Activated naive CD8-positive, alpha-beta T cell treated with anti-CD3 and anti-CD28 coated beads, Interleukin-2, amount 10 ng/mL, durations not matched to agents 7 days and 5 days (primary cell): ENCODE data around the gene TGFBR3L. TPM values are rescaled to one million over a fixed set of nuclear protein-coding genes. Genes with fewer than 3 reads are reported as not detected.

Experiments used
- ATAC-seq: fragments of 150-1000 bp; cut with Tn5 transposase; one replicate; pipeline ENCODE4 v1.10.0; 2021; ENCODE audit warnings: low read depth, moderate library complexity
- POLR2A ChIA-PET: fragments of 350-600 bp; sonication (Branson Sonifier 250); formaldehyde crosslinking; loops from one replicate; lab custom pipeline; 2021; ENCODE audit warnings: antibody characterized with exemption; lab: Charles Lee
- DNase-seq: peaks from one replicate; pipeline ENCODE4 v3.0.0; 2021
- H3K27ac Mint-ChIP-seq: one replicate; pipeline ENCODE4 v1.8.0; 2022; ENCODE audit warnings: mild to moderate bottlenecking, mixed read lengths
- H3K27me3 Mint-ChIP-seq: one replicate; pipeline ENCODE4 v1.8.0; 2022; ENCODE audit warnings: mild to moderate bottlenecking, moderate library complexity, mixed read lengths
- H3K36me3 Mint-ChIP-seq: one replicate; pipeline ENCODE4 v1.8.0; 2021; ENCODE audit warnings: mild to moderate bottlenecking, mixed read lengths
- H3K4me1 Mint-ChIP-seq: one replicate; pipeline ENCODE4 v1.8.0; 2021; ENCODE audit warnings: mixed read lengths
- H3K4me3 Mint-ChIP-seq: one replicate; pipeline ENCODE4 v1.8.0; 2022; ENCODE audit warnings: mild to moderate bottlenecking, moderate library complexity, mixed read lengths
- H3K9me3 Mint-ChIP-seq: one replicate; pipeline ENCODE4 v1.8.0; 2021; ENCODE audit warnings: mixed read lengths
- total RNA-seq, 2 experiments: library from RNA; stranded (reverse); gene quantifications; one replicate each; pipeline ENCODE4 v1.2.3, GENCODE V29; 2021

TGFBR3L gene
- total RNA-seq, 2 experiments from 2014 or later: 2.2 to 3.6 TPM

DNA sequence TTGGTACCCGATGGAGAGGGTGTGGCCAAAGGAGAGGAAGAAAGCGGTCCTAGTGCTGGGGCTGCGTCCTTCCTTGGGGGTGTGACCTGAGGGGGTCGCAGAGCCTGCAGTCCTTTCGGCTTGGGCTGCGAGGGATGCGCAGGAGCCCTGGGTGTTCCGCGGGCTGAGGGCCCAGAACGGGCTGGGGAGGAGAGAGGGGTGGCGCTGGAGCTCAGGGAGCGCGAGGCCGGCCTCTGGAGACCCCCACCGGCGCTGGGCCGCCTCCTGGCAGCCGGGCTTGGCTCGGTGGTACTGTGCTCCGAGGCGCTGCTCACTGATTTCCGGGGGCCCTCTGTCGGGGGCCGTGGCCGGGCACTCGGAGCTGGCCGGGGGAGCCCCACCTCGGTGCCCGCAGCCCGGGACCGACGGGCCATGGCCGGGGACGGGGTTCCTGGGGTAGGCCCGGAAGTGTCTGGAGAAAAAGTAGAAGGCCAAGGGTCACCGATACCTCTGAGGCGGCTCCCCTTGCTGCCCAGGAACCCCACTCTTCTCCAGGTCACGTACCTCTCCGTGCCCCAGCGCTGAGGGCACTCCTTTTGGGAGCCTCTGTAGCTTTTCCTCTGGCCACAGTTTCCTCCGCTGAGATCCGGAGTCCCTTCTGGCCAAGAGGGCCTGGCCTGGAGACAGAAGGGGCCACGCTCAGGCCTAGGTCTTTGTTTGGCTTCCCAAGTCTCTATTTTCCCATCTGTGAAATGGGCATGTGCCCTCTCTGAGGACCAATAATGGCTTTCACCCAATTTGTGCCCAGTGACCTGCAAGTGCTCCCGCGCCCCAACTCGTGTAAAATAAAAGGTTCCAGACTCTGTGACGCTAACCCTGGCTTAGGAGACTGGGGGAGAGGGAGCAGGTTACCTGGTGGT, 42.1 kb upstream of the TGFBR3L start:
- no peak for ATAC-seq
- peaks cover 45% of the 10 kb centered on the region for H3K27me3 Mint-ChIP-seq
- H3K9me3 Mint-ChIP-seq: no peaks in the 10 kb centered on the region
- H3K4me3 Mint-ChIP-seq: peak overlapping the region; percentile 68
- POLR2A ChIA-PET: interaction anchor here (1.6 kb wide), 1 partner anchor 10 kb away, joined by 6 read pairs; no protein-coding TSS in a partner anchor
- H3K27ac Mint-ChIP-seq: no peak overlapping the region
- no peaks in the 10 kb centered on the region for H3K36me3 Mint-ChIP-seq
- DNase-seq: no peak
- peaks cover 23% of the 10 kb centered on the region for H3K4me1 Mint-ChIP-seq

DNA sequence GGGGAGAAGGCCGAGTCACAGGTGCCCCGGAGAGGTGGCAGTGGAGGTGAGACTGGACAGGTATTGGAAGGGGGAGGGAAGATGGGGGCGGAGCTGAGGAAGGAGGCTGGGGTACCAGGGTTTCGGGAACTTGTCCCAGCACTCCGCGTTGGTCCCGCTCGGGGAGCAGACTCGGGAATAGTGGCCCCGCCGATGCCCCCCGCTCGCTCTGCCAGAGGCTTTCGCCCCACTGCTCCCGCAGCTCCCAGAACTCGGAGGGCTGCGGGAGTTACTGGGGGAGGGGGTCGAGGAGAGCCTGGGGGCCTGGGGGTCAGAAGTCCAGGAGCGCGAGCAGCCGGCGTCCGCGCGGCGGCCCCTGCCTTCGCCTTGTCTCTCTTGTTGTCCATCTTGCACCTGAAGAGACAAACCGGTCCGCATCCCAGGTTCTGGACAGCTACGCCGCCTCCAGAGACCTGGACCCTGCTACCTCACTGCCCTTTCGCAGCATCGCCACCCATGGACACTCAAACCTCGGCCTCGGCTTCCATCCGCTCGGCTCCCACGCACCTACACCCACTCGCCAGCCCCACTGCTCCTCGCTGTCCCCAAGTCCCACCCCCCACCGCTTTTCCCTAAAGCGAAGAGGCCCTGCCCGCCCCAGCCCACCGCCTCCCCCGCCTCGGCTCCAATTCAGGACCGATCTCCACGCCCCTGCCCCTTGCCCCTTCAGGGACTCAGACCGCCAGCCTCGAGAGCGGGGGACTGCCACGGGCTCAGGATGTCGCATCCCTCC, 41.1 kb upstream of the TGFBR3L start:
- POLR2A ChIA-PET: interaction anchor here (0.6 kb wide), 1 partner anchor 70 kb away, joined by 4 read pairs; no protein-coding TSS in a partner anchor
- H3K27ac Mint-ChIP-seq: no peak overlapping the region
- peaks cover 39% of the 10 kb centered on the region for H3K27me3 Mint-ChIP-seq
- no peaks in the 10 kb centered on the region for H3K36me3 Mint-ChIP-seq
- peaks cover 22% of the 10 kb centered on the region for H3K4me1 Mint-ChIP-seq
- no peaks in the 10 kb centered on the region for H3K9me3 Mint-ChIP-seq
- H3K4me3 Mint-ChIP-seq: peak overlapping the region; percentile 64
- DNase-seq: no peak
- no peak for ATAC-seq

DNA sequence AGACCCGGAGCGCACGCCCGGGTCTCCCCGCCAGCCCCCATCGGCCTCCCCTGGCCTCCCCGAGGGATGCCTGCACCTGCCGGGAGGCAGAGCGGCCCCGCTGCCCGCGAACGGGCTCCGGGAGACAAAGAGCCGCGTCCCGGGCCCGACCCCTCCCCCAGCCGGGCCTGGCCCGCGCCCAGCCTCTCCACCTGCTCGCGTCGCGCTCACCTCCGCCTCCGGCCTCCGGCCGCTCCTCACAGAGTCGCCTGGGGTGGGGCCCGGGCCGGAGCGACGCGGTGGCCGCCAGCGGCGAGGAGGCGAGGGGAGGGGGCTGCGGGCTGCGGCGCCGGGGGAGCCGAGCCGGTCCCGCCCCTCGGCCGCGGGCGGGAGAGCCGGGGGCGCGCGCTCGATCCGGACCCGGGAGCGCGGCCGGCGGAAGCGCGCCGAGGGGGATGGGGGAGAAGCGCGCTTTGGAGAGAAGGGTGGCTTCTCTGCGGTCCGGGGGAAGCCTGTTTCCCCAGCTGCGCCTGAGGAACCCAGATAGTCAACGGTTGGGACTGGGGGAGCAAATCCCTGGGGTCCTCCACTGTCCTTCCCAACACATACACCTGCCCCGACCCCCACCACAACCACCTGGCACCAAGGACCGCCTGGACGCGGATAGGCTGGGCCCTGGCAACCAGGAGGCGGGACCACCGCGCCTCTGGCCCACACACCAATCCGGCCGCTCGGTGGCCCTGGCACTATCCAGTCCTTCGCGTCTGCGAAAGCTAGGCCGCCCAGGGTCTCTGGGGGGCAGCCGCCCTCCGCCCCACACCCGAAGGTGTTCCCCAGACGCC, 40.3 kb upstream of the TGFBR3L start, which contains the start of gene PRR36:
TSS of gene PRR36 (minus strand) at position 315 of the 821 bp plus-strand sequence. CDS start 701 bp downstream, outside the sequence.
- Mint-ChIP-seq H3K4me3 (peak within 1 kb of the TSS; percentile 68), H3K4me1 (peaks cover 19% of the 10 kb centered on the region), H3K36me3 (no peaks in the 10 kb centered on the region), H3K27ac (no peak within 1 kb of the TSS), H3K9me3 (no peaks in the 10 kb centered on the region), H3K27me3 (peaks cover 39% of the 10 kb centered on the region)
- POLR2A ChIA-PET: no interaction called here
- ATAC-seq: no peak
- DNase-seq: no peak

DNA sequence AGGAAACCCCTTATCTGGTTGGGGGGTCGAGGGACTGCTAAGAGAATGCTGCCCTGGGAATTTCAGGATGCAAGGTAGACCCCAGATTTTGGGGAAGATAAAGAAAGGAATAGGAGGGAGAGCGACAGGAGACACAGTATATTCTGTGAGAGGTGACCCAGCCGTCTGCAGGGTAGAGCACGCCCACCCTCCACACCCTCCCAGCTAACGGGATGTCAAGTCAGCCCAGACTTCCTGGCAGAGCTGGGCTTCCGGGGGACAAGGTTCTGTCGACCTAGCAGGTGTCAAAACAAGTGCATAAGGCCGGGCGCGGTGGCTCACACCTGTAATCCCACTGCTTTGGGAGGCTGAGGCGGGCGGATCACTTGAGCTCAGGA, 39.7 kb upstream of the TGFBR3L start:
- Mint-ChIP-seq H3K4me3 (peak overlapping the region; percentile 68), H3K9me3 (no peaks in the 10 kb centered on the region), H3K27ac (no peak overlapping the region), H3K4me1 (peaks cover 19% of the 10 kb centered on the region), H3K36me3 (no peaks in the 10 kb centered on the region), H3K27me3 (peaks cover 39% of the 10 kb centered on the region)
- POLR2A ChIA-PET: no interaction called here
- ATAC-seq (no peak), DNase-seq (no peak)

DNA sequence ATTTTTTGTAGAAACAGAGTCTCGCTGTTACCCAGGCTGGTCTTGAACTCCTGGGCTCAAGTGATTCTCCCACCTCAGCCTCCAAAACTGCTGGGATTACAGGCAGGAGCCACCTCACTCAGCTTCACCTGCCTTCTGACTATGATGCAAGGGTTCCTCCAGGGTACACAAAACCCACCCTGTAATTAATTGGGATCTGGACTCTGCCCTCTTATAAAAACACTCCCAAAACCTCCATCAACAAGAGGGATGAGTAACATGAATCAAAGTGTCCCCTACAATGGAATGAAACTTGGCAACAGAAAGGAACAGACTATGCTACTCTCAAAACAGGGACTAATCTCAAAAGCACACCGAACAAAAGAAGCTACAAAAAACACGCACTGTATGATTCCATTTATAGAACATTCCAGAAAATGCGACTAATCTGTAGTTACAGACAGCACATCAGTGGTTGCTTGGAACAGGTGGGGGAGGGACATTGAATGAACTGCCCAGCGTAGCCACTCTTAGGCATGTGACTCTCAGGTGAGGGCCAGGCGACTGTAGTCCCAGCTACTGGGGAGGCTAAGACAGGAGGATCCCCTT, 37.3 kb upstream of the TGFBR3L start:
- no peak for ATAC-seq
- POLR2A ChIA-PET: no interaction called here
- Mint-ChIP-seq H3K4me3 (no peak overlapping the region), H3K27me3 (peaks cover 27% of the 10 kb centered on the region), H3K36me3 (no peaks in the 10 kb centered on the region), H3K9me3 (peaks cover 2% of the 10 kb centered on the region), H3K27ac (no peak overlapping the region), H3K4me1 (peaks cover 2% of the 10 kb centered on the region)
- no peak for DNase-seq

DNA sequence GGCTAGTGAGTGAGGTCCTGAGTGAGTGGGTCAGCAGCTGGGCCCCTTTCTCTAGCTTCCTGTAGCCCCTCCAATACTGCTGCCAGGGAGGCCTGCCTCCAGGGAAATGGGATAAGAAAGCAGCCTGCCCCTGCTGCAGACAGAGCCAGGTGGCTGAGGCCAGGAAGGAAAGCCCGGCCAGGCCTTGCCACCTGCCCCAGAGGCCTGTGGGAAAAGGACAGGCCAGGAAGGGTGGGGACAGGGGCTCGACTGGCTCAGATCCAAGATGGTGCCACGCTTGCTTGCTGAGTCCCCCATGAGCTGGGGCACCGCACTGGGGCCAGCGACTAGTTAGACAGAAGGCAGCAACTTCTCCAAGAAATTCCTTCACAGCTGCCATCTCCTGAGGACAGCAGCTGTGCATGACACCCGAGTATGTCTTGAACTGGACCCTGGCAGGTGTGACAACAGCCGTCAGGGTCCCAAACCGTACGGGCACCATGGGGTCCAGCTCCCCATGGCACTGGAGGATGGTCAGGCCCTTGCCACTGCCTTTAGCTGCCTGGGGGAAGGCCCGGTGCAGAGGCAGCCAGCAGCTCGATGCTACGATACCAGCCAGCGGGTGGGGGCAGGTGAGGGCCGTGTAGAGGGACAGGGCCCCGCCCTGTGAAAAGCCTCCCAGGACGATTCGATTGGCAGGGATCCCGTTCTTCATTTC, 35.4 kb upstream of the TGFBR3L start:
- no peak for DNase-seq
- no peaks in the 10 kb centered on the region for H3K36me3 Mint-ChIP-seq
- peaks cover 2% of the 10 kb centered on the region for H3K9me3 Mint-ChIP-seq
- peaks cover 5% of the 10 kb centered on the region for H3K4me1 Mint-ChIP-seq
- no peak overlapping the region for H3K27ac Mint-ChIP-seq
- POLR2A ChIA-PET: interaction anchor here (0.8 kb wide), 1 partner anchor 10 kb away, joined by 3 read pairs; no protein-coding TSS in a partner anchor
- ATAC-seq: peak; percentile 33
- H3K27me3 Mint-ChIP-seq: peaks cover 17% of the 10 kb centered on the region
- H3K4me3 Mint-ChIP-seq: no peak overlapping the region

DNA sequence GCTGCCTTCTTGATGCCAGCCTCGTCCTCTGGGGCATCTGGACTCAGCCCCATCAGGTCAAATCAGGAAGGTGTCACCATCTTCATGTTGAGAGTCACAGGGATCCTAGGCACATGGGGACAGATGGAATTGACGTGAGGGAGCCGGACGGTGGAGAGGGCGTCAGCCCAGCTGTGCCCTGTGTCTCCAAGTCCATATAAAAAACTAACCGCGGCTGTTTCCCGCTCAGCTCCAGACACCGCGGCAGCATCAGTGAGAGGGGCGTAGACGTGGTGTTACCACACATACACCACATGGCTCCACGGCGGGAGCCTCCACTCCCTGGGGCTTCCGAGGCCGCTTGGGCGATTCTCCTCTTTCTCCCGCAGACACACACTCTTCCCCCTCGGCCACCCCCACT, 34.8 kb upstream of the TGFBR3L start:
- Mint-ChIP-seq H3K36me3 (no peaks in the 10 kb centered on the region), H3K4me1 (peaks cover 5% of the 10 kb centered on the region), H3K27me3 (peaks cover 13% of the 10 kb centered on the region), H3K4me3 (no peak overlapping the region), H3K27ac (no peak overlapping the region), H3K9me3 (peaks cover 2% of the 10 kb centered on the region)
- ATAC-seq: peak; percentile 43
- POLR2A ChIA-PET: no interaction called here
- no peak for DNase-seq

DNA sequence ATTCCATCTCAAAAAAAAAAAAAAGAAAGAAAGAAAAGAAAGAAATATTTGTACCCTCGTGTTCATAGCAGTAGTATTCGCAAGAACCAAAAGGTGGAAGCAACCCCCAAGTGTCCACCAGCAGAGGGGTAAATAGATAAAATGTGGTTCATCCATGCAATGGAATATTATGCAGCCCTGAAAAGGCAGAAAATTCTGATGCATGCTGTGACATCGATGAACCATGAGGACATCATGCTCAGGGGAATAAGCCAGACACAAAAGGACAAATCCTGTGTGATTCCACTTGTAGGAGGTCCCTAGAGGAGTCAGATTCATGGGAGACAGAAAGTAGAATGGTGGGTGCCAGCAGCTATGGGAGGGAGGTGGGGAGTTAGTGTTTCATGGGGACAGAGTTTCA, 32.7 kb upstream of the TGFBR3L start:
- Mint-ChIP-seq H3K27me3 (peaks cover 5% of the 10 kb centered on the region), H3K9me3 (peaks cover 2% of the 10 kb centered on the region), H3K27ac (no peak overlapping the region), H3K36me3 (no peaks in the 10 kb centered on the region), H3K4me3 (no peak overlapping the region), H3K4me1 (peaks cover 5% of the 10 kb centered on the region)
- ATAC-seq: no peak
- POLR2A ChIA-PET: interaction anchor here (0.6 to 0.7 kb wide), 3 partner anchors 28 to 334 kb away, joined by 3 read pairs; no protein-coding TSS in a partner anchor
- no peak for DNase-seq

DNA sequence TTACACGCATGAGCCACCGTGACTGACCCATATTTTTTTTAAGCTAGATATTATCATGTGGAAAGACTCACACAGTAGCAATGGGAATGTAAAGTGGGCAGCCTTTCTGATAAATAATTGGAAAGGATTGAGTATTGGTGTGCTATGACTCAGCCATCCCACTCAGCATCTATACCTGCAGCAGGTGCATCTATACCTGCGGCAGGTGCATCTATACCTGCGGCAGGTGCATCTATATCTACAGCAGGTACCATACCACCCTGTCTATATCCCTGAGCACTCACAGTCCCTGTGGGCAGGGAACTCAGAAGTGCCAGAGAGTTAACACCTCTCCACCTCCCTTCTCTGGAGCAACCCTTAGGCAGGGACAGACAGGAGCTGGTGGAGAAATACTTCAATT, 31.5 kb upstream of the TGFBR3L start:
- POLR2A ChIA-PET: interaction anchor here (1.4 kb wide), 1 partner anchor 20 kb away, joined by 3 read pairs; the partner anchor contains the start of gene MAP2K7
- Mint-ChIP-seq H3K27me3 (peaks cover 11% of the 10 kb centered on the region), H3K9me3 (peaks cover 2% of the 10 kb centered on the region), H3K36me3 (no peaks in the 10 kb centered on the region), H3K27ac (no peak overlapping the region), H3K4me3 (no peak overlapping the region), H3K4me1 (peaks cover 5% of the 10 kb centered on the region)
- DNase-seq: no peak
- no peak for ATAC-seq

DNA sequence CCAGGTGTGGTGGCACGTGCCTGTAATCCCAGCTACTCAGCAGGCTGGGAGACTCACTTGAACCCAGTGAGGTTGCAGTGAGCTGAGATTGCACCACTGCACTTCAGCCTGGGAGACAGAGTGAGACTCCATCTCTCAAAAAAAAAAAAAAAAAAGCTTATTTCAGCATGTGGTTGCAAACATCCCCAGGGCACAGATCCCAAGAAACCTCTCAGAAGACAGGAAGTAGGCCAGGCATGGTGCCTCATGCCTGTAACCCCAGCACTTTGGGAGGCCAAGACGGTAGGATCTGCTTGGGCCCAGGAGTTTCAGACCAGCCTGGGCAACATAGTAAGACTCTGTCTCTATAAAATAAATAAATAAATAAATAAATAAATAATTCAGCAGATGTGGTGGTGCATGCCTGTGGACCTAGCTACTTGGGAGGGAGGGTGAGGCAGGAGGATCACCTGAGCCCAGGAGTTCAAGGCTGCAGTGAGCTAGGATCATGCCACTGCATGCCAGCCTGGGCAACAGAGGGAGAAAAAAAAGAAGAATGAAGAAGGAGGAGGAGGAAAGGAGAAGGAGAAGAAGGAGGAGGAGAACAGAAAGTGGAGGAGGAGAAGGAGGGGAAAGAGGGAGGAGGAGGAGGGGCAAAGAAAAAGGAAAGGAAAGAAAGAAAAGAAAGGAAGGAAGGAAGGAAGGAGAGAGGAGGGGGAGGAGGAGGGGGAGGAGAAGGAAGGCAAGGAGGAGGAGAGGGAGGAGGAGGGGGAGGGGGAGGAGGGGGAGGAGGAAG, 30.6 kb upstream of the TGFBR3L start:
- Mint-ChIP-seq H3K27ac (no peak overlapping the region), H3K4me3 (no peak overlapping the region), H3K9me3 (peaks cover 2% of the 10 kb centered on the region), H3K27me3 (peaks cover 14% of the 10 kb centered on the region), H3K4me1 (peaks cover 5% of the 10 kb centered on the region), H3K36me3 (no peaks in the 10 kb centered on the region)
- POLR2A ChIA-PET: interaction anchor here (1.4 kb wide), 1 partner anchor 20 kb away, joined by 3 read pairs; the partner anchor contains the start of gene MAP2K7
- ATAC-seq: no peak
- no peak for DNase-seq

DNA sequence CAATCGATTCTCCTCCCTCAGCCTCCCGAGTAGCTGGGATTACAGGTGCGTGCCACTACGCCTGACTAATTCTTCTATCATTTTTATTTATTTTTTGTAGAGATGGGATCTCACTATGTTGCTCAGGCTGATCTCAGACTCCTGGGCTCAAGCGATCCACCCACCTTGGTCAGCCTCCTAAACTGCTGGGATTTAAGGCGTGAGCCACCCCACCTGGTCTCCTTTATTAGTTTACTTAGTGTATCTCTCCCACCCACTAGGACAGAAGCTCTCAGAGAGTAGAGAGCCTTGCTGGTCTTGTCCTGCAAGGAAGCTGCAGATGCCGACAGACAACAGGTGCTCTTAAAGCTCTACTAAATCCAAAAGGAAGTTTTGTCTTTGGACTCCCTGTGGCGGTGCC, 28.8 kb upstream of the TGFBR3L start:
- H3K36me3 Mint-ChIP-seq: no peaks in the 10 kb centered on the region
- no peak for ATAC-seq
- peaks cover 20% of the 10 kb centered on the region for H3K27me3 Mint-ChIP-seq
- no peak for DNase-seq
- H3K4me1 Mint-ChIP-seq: peaks cover 5% of the 10 kb centered on the region
- H3K9me3 Mint-ChIP-seq: peaks cover 2% of the 10 kb centered on the region
- POLR2A ChIA-PET: interaction anchor here (0.7 kb wide), 1 partner anchor 438 kb away, joined by 3 read pairs; no protein-coding TSS in a partner anchor
- H3K27ac Mint-ChIP-seq: no peak overlapping the region
- no peak overlapping the region for H3K4me3 Mint-ChIP-seq
